ENCODE data around the gene GNG12.

DNA sequence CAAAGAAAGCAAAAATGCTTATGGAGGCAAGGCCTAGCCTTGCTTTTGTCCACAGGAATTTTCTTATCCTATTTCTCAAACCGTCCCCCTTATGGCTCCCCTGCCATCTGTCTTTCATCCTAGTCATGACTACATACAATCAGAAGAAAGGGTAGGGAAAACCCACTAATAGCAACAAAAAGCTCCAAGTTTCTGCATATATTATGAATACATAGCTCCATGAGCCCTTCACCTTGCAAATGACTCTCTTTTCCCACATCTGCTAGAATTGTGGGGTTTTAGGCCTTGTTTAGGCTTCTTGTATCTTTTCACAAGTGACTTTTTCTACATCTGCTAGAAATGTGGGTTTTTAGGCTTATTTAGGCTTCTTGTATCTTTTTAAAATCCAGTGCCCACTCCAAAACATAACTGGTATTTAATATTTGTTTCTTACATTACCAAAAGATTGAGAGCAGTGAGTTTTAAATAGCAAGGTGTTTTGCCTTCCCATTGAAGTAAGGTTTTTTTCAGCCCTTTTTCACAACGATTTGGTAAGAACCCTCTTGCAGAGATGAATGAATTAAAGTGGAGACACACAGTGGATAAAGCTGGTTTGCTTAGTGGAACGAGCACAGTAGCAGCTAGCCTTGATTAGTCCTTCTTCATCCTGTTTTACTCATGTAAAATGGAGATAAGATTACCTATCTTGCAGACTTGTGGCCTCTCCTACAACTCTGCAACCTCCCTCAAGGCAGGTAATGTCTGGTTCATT, 143.8 kb downstream of the GNG12 start:
- TF ChIP-seq EZH2 (IDR thresholded peaks at IDR 0.05; ENCODE audit: insufficient read depth, poor library complexity, severe bottlenecking) (no peak), EZH2phosphoT487 (IDR thresholded peaks at IDR 0.05; ENCODE audit: insufficient read depth, low read depth) (no peak)
